IPS-18c (cell line): Measurements from ENCODE around the gene LIMD2.

Experiments used
- H3K4me3 ChIP-seq: 2 replicates; pipeline ENCODE4 v1.7.0; 2013; ENCODE audit warnings: low read depth, mild to moderate bottlenecking, low read length, moderate library complexity; ENCODE audit not compliant: insufficient read depth
- H3K9me3 ChIP-seq: one replicate; pipeline ENCODE4 v1.6.1; 2013; ENCODE audit warnings: mild to moderate bottlenecking, low read length, moderate library complexity; ENCODE audit not compliant: control insufficient read depth, insufficient read depth

LIMD2 gene

GRCh38 chr17:63692195-63692816, 7.6 kb downstream of the LIMD2 start:
- Histone ChIP-seq H3K9me3 (no peaks in the 10 kb centered on the region), H3K4me3 (no peak overlapping the region)

GRCh38 chr17:63689479-63689878, 10.4 kb downstream of the LIMD2 start:
- H3K4me3 ChIP-seq, result no peak overlapping the region
- no peaks in the 10 kb centered on the region for H3K9me3 ChIP-seq

GRCh38 chr17:63688396-63689020, 11.4 kb downstream of the LIMD2 start:
- Histone ChIP-seq H3K9me3 (no peaks in the 10 kb centered on the region), H3K4me3 (no peak overlapping the region)

GRCh38 chr17:63686138-63686685, 13.7 kb downstream of the LIMD2 start:
- Histone ChIP-seq H3K4me3 (no peak overlapping the region), H3K9me3 (no peaks in the 10 kb centered on the region)

GRCh38 chr17:63685578-63685977, 14.3 kb downstream of the LIMD2 start:
- H3K4me3 ChIP-seq, result no peak overlapping the region

GRCh38 chr17:63685041-63685440, 14.9 kb downstream of the LIMD2 start:
- no peaks in the 10 kb centered on the region for H3K9me3 ChIP-seq
- H3K4me3 ChIP-seq, result no peak overlapping the region

More at GRCh38 chr17:63685578-63685977, 14.3 kb downstream of the LIMD2 start:
- H3K9me3 ChIP-seq, result no peaks in the 10 kb centered on the region

- no peaks in the 10 kb centered on the region for H3K9me3 ChIP-seq
- H3K4me3 ChIP-seq, result no peak overlapping the region
These were observed 16.9 kb downstream of the LIMD2 start for GRCh38 chr17:63682981-63683380.

GRCh38 chr17:63682441-63682840, 17.5 kb downstream of the LIMD2 start:
- H3K9me3 ChIP-seq, result no peaks in the 10 kb centered on the region

GRCh38 chr17:63681530-63681929, 18.4 kb downstream of the LIMD2 start:
- Histone ChIP-seq H3K9me3 (no peaks in the 10 kb centered on the region), H3K4me3 (no peak overlapping the region)

More at GRCh38 chr17:63682441-63682840, 17.5 kb downstream of the LIMD2 start:
- H3K4me3 ChIP-seq, result no peak overlapping the region

- no peaks in the 10 kb centered on the region for H3K9me3 ChIP-seq
- no peak overlapping the region for H3K4me3 ChIP-seq
These were observed 19.2 kb downstream of the LIMD2 start for GRCh38 chr17:63680700-63681099.

GRCh38 chr17:63679214-63679613, 20.7 kb downstream of the LIMD2 start:
- Histone ChIP-seq H3K4me3 (no peak overlapping the region), H3K9me3 (no peaks in the 10 kb centered on the region)

GRCh38 chr17:63676584-63676983, 23.3 kb downstream of the LIMD2 start:
- no peaks in the 10 kb centered on the region for H3K9me3 ChIP-seq
- H3K4me3 ChIP-seq, result no peak overlapping the region

GRCh38 chr17:63675607-63676546, 24.0 kb downstream of the LIMD2 start:
- no peak overlapping the region for H3K4me3 ChIP-seq

GRCh38 chr17:63675231-63675606, 24.7 kb downstream of the LIMD2 start:
- H3K4me3 ChIP-seq, result no peak overlapping the region
- H3K9me3 ChIP-seq, result no peaks in the 10 kb centered on the region

More at GRCh38 chr17:63675607-63676546, 24.0 kb downstream of the LIMD2 start:
- no peaks in the 10 kb centered on the region for H3K9me3 ChIP-seq

GRCh38 chr17:63672856-63673255, 27.1 kb downstream of the LIMD2 start:
- no peak overlapping the region for H3K4me3 ChIP-seq
- H3K9me3 ChIP-seq, result no peaks in the 10 kb centered on the region

- no peak overlapping the region for H3K4me3 ChIP-seq
- no peaks in the 10 kb centered on the region for H3K9me3 ChIP-seq
These were observed 34.3 kb downstream of the LIMD2 start for GRCh38 chr17:63665527-63666214.

- Histone ChIP-seq H3K9me3 (no peaks in the 10 kb centered on the region), H3K4me3 (no peak overlapping the region)
These were observed 40.1 kb downstream of the LIMD2 start for GRCh38 chr17:63659850-63660249.
